Testis (tissue), 3 donors: ENCODE data around the gene ZSCAN5C. TPM values are rescaled to one million over a fixed set of nuclear protein-coding genes. Genes with fewer than 3 reads are reported as not detected.
A peak's percentile ranks its signal among the peaks of the same experiment; 100 is the strongest.
"Not testable (repeated sequence)": the region's sequence is repeated elsewhere in the genome, so short reads cannot be mapped to it uniquely, and the experiment has no call there.

Source experiments
- DNase-seq: peaks from one replicate; pipeline ENCODE4 v3.0.0-alpha.2; 2019
- H3K27ac ChIP-seq, 2 donors: fragments of 200-600 bp; sonication (generic); one replicate each; pipeline ENCODE4 v1.5.1; 2019
- H3K27me3 ChIP-seq: fragments of 200-600 bp; sonication (generic); one replicate; pipeline ENCODE4 v1.5.1; 2019
- H3K36me3 ChIP-seq: fragments of 200-600 bp; sonication (generic); one replicate; pipeline ENCODE4 v1.5.1; 2017; ENCODE audit warnings: low read depth; ENCODE audit errors: missing control alignments
- H3K4me1 ChIP-seq: fragments of 200-600 bp; sonication (generic); one replicate; pipeline ENCODE4 v1.5.1; 2019
- H3K4me3 ChIP-seq, 2 donors: fragments of 200-600 bp; sonication (generic); one replicate each; pipeline ENCODE4 v1.5.1; 2017 to 2019
- H3K9me3 ChIP-seq: fragments of 200-600 bp; sonication (generic); one replicate; pipeline ENCODE4 v1.5.1; 2017
- POLR2A ChIP-seq: fragments of 450-650 bp; IDR thresholded peaks from one replicate; pipeline ENCODE4 v1.6.1; 2017; ENCODE audit warnings: antibody characterized with exemption, mild to moderate bottlenecking, moderate library complexity
- WGBS, 2 donors: methylation state at CpG; one replicate each; pipeline ENCODE4 v1.1.5; 2018; 5-methylcytosine and 5-hydroxymethylcytosine counted together
- intact Hi-C: fragments of 100-400 bp; cut with DNase I; formaldehyde crosslinking; loops from one replicate; pipeline ENCODE4 v1.15.1; 2023; ENCODE audit warnings: low total_unique reads
- polyA plus RNA-seq: library from polyadenylated mRNA; stranded (reverse); fragments of 350-450 nt; fragmentation: Illumina TruSeq; extraction: RNeasy Lipid Tissue Mini Kit (QIAGEN cat#74804); gene quantifications from one replicate; pipeline ENCODE4 v1.2.3, GENCODE V29; 2014; ENCODE audit warnings: low read depth, low replicate concordance; ENCODE audit not compliant: insufficient read depth
- total RNA-seq, 2 donors: library from RNA; depleted of rRNA; stranded (reverse); fragments of >200 nt; gene quantifications; one replicate each; pipeline ENCODE4 v1.2.3, GENCODE V29; 2016
- TF ChIP-seq, protein P1 (sequence below), 3 experiments: fragments of 450-650 bp in 2 of 3; fragments of 200-600 bp in 1 of 3; sonication (generic) in 1 of 3; IDR thresholded peaks; one replicate each; pipeline ENCODE4 v1.5.1; 2016 to 2019; ENCODE audit warnings: antibody characterized with exemption in 3 of 3, mild to moderate bottlenecking in 2 of 3, moderate library complexity in 1 of 3

ZSCAN5C gene
- total and polyA plus RNA-seq, 3 donors from 2014 or later = 0.19 to 0.31 TPM; not detected in 1

DNA sequence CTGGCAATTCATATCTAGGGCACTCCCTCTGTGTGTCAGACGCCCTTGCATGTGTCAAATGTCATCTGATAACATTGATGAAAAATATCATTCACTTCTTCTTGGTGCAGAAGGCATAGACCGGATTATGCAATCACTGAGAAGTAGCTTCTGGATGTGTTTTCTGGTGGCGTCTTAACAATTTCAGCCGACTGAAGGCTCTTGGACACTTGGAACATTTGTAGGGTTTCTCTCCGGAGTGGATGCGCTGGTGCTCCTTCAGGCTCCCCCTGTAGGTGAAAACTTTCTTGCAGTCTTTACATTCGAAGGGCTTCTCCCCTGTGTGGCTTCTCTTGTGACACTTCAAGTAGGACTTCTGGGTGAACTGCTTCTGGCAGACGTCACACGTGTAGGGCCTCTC, 19.4 kb downstream of the ZSCAN5C start:
- H3K9me3 ChIP-seq, H3K27me3 ChIP-seq, H3K4me1 ChIP-seq, intact Hi-C loops, H3K27ac ChIP-seq, H3K4me3 ChIP-seq, H3K36me3 ChIP-seq: not testable (repeated sequence)
- TF ChIP-seq, protein P1, sequence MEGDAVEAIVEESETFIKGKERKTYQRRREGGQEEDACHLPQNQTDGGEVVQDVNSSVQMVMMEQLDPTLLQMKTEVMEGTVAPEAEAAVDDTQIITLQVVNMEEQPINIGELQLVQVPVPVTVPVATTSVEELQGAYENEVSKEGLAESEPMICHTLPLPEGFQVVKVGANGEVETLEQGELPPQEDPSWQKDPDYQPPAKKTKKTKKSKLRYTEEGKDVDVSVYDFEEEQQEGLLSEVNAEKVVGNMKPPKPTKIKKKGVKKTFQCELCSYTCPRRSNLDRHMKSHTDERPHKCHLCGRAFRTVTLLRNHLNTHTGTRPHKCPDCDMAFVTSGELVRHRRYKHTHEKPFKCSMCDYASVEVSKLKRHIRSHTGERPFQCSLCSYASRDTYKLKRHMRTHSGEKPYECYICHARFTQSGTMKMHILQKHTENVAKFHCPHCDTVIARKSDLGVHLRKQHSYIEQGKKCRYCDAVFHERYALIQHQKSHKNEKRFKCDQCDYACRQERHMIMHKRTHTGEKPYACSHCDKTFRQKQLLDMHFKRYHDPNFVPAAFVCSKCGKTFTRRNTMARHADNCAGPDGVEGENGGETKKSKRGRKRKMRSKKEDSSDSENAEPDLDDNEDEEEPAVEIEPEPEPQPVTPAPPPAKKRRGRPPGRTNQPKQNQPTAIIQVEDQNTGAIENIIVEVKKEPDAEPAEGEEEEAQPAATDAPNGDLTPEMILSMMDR (IDR thresholded peaks at IDR 0.05) = peak in 1 of 3 experiments; percentile 25
- peak; percentile 25 for DNase-seq
- 58 to 64% methylated on average over 9 of the region's 9 CpGs for WGBS, 2 donors

DNA sequence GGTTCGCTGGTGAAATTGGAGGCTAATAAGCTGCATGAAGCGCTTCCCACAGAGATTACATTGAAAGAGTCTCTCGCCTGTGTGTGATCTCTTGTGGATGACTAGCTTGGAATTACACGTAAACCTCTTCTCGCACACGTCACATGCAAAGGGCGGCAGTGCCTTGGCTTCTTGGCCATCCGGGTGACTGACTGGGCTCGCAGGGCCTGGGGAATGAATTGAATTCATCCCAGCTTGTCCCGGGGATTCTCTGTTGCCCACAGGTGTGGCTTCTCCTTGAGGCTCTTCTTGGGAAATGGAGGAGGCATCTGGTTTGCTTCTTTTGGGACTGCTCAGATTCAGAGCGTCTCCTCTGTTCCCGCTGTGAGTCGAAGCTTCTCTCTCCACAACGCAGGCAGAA, 19.8 kb downstream of the ZSCAN5C start:
- H3K4me1 ChIP-seq = no peaks in the 10 kb centered on the region
- no peak for DNase-seq
- no peaks in the 10 kb centered on the region for H3K36me3 ChIP-seq
- H3K27ac ChIP-seq = no peak overlapping the region
- H3K4me3 ChIP-seq = no peak overlapping the region
- TF ChIP-seq POLR2A = no peak
- TF ChIP-seq, protein P1 (IDR thresholded peaks at IDR 0.05) = no peak
- WGBS, 2 donors = 93 to 95% methylated on average over 14 of the region's 14 CpGs
- no peaks in the 10 kb centered on the region for H3K27me3 ChIP-seq
- H3K9me3 ChIP-seq = no peaks in the 10 kb centered on the region
- intact Hi-C loops = no loop called here

DNA sequence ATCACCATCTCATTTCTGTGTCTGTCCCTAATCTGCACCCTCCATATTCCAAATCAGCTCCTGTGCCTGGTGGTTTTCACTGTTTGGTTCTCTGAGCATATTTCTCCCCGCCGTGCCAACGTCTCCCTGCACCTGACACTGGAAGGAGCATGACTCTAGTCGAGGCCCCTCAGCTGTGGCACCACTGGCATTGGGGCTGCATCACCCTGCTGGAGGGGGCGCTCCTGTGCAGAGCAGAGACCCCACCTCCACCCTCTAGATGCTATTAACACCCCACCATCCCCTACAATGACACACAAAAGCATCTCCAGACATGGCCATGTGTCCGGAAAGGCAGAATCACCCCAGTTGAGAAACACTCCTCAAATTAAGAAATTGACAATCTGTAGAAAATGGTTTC, 20.8 kb downstream of the ZSCAN5C start:
- Histone ChIP-seq H3K27ac (no peak overlapping the region), H3K36me3 (no peaks in the 10 kb centered on the region), H3K4me3 (no peak overlapping the region), H3K9me3 (no peaks in the 10 kb centered on the region), H3K4me1 (no peaks in the 10 kb centered on the region), H3K27me3 (no peaks in the 10 kb centered on the region)
- intact Hi-C loops = no loop called here
- DNase-seq = no peak
- 84 to 88% methylated on average over 6 of the region's 6 CpGs for WGBS, 2 donors
- TF ChIP-seq, protein P1 (IDR thresholded peaks at IDR 0.05) = no peak
- TF ChIP-seq POLR2A = no peak

DNA sequence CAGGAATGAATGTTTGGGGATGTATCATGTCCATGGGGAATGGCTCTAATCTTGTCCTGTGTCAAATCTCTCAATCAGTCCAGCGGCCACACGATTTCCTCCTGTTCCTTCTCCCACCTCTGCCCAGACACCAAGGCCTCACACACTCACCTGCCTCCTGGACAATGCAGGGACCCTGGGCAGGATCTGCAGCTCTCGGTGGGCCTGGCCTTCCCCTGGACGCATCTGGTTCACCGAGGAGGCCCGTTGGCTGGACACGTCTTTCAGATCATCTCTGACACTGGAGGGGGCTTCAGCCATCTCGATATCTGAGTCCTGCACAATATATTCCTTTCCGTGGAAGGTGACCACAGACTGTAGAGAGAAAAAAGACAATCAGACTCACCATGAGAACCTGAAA, 21.4 kb downstream of the ZSCAN5C start:
- no peaks in the 10 kb centered on the region for H3K9me3 ChIP-seq
- no peak for DNase-seq
- no peaks in the 10 kb centered on the region for H3K4me1 ChIP-seq
- intact Hi-C loops = no loop called here
- WGBS, 2 donors = 94% methylated on average over 9 of the region's 9 CpGs
- H3K27ac ChIP-seq = no peak overlapping the region
- no peaks in the 10 kb centered on the region for H3K27me3 ChIP-seq
- TF ChIP-seq POLR2A = no peak
- TF ChIP-seq, protein P1 (IDR thresholded peaks at IDR 0.05) = no peak
- H3K4me3 ChIP-seq = no peak overlapping the region
- H3K36me3 ChIP-seq = no peaks in the 10 kb centered on the region

DNA sequence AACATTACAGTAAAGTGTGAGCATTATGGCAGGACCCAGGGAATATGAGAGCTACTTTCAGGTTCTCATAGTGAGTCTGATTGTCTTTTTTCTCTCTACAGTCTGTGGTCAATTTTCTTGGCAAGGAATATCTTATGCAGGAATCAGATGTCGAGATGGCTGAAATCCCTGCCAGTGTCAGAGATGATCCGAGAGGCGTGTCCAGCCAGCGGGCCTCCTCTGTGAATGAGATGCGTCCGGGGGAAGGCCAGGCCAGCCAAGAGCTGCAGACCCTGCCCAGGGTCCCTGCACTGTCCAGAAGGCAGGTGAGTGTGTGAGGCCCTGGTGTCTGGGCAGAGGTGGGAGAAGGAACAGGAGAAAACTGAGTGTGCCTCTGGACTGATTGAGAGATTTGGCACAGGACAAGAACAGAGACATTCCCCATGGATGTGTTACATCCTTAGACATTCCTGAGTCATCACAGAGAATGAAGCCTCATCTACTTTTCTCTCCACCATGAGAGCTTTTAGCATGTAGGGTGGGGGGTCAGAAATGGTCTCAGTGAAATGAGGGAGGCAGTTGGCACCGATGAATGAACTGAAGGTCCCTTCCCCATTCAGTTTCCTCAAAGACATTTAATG, 43.2 kb downstream of the ZSCAN5C start:
- no peak overlapping the region for H3K27ac ChIP-seq
- H3K9me3 ChIP-seq = no peaks in the 10 kb centered on the region
- intact Hi-C loops = no loop called here
- DNase-seq = no peak
- no peak for TF ChIP-seq POLR2A
- TF ChIP-seq, protein P1 (IDR thresholded peaks at IDR 0.05) = no peak
- no peak overlapping the region for H3K4me3 ChIP-seq
- H3K36me3 ChIP-seq = no peaks in the 10 kb centered on the region
- H3K4me1 ChIP-seq = no peaks in the 10 kb centered on the region
- WGBS, 2 donors = 86 to 94% methylated on average over 3 to 7 of the region's 7 CpGs
- H3K27me3 ChIP-seq = no peaks in the 10 kb centered on the region

DNA sequence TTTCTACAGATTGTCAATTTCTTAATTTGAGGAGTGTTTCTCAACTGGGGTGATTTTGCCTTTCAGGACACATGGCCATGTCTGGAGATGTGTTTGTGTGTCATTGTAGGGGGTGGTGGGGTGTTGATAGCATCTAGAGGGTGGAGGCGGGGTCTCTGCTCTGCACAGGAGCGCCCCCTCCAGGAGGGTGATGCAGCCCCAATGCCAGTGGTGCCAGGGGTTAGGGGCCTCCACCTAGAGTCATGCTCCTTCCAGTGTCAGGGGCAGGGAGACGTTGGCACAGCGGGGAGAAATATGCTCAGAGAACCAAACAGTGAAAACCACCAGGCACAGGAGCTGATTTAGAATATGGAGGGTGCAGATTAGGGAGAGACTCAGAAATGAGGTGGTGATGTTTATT, 43.7 kb downstream of the ZSCAN5C start:
- H3K27me3 ChIP-seq, DNase-seq, H3K27ac ChIP-seq, H3K9me3 ChIP-seq, H3K4me3 ChIP-seq, H3K36me3 ChIP-seq, intact Hi-C loops, H3K4me1 ChIP-seq: not testable (repeated sequence)
- WGBS, 2 donors = 61 to 68% methylated on average over 3 to 4 of the region's 4 CpGs

- H3K27me3 ChIP-seq, DNase-seq, H3K4me1 ChIP-seq, H3K27ac ChIP-seq, H3K4me3 ChIP-seq, H3K36me3 ChIP-seq, intact Hi-C loops, H3K9me3 ChIP-seq: not testable (repeated sequence)
- 97 to 99% methylated on average over 8 of the region's 8 CpGs for WGBS, 2 donors
Measured at GRCh38 chr19:56248736-56249338, 46.8 kb downstream of the ZSCAN5C start.
